Smooth muscle cell (in vitro differentiated cells): ENCODE data around the gene ADAMTS14. TPM values are rescaled to one million over a fixed set of nuclear protein-coding genes. Genes with fewer than 3 reads are reported as not detected.

Experiments
- DNase-seq: peaks from one replicate; lab custom pipeline; 2025; ENCODE audit not compliant: unreplicated experiment; lab: John Stamatoyannopoulos, UW
- H2AFZ ChIP-seq: fragments of 200-600 bp; sonication (generic); 2 replicates; pipeline ENCODE4 v1.6.0; 2016; ENCODE audit warnings: antibody characterized with exemption, low read depth, mild to moderate bottlenecking
- H3F3A ChIP-seq: fragments of 200-600 bp; sonication (generic); 2 replicates; pipeline ENCODE4 v1.6.0; 2017; ENCODE audit warnings: antibody characterized with exemption, low read depth
- H3K27ac ChIP-seq: fragments of 200-600 bp; sonication (generic); 2 replicates; pipeline ENCODE4 v1.5.1; 2016; ENCODE audit warnings: low read depth, mild to moderate bottlenecking
- H3K27me3 ChIP-seq: fragments of 200-600 bp; sonication (generic); 2 replicates; pipeline ENCODE4 v1.6.1; 2016; ENCODE audit warnings: low read depth, mild to moderate bottlenecking
- H3K36me3 ChIP-seq: fragments of 200-600 bp; sonication (generic); 2 replicates; pipeline ENCODE4 v1.5.1; 2016; ENCODE audit warnings: low read depth
- H3K4me1 ChIP-seq: fragments of 200-600 bp; sonication (generic); 2 replicates; pipeline ENCODE4 v1.5.1; 2016; ENCODE audit warnings: low read depth
- H3K4me2 ChIP-seq: fragments of 200-600 bp; sonication (generic); 2 replicates; pipeline ENCODE4 v1.6.0; 2016; ENCODE audit warnings: mild to moderate bottlenecking
- H3K4me3 ChIP-seq: fragments of 200-600 bp; sonication (generic); 2 replicates; pipeline ENCODE4 v1.5.1; 2016; ENCODE audit warnings: mild to moderate bottlenecking
- H3K79me2 ChIP-seq: fragments of 200-600 bp; sonication (generic); 2 replicates; pipeline ENCODE4 v1.6.0; 2016; ENCODE audit warnings: low read depth, mild to moderate bottlenecking
- H3K9ac ChIP-seq: fragments of 200-600 bp; sonication (generic); 2 replicates; pipeline ENCODE4 v1.6.0; 2016; ENCODE audit warnings: low read depth
- H3K9me3 ChIP-seq: fragments of 200-600 bp; sonication (generic); replicated peaks from 2 replicates; pipeline ENCODE4 v1.5.1; 2016; ENCODE audit warnings: low read depth
- H4K20me1 ChIP-seq: fragments of 200-600 bp; sonication (generic); 2 replicates; pipeline ENCODE4 v1.6.0; 2016; ENCODE audit warnings: low read depth
- WGBS: methylation state at CpG from one replicate; pipeline ENCODE4 v1.1.7; 2016; ENCODE audit warnings: low lambda C conversion rate; 5-methylcytosine and 5-hydroxymethylcytosine counted together
- polyA plus RNA-seq: library from polyadenylated mRNA; unstranded; fragments of >200 nt; fragmentation: Nextera tagmentation; extraction: Ambion mirVana; gene quantifications from 2 replicates; pipeline ENCODE4 v1.2.1, GENCODE V29; 2016
- total RNA-seq: library from RNA; depleted of rRNA; stranded (reverse); fragments of >200 nt; gene quantifications from 2 replicates; pipeline ENCODE4 v1.2.3, GENCODE V29; 2014
- TF ChIP-seq, protein P1 (sequence below): fragments of 200-600 bp; sonication (generic); IDR thresholded peaks from 2 replicates; pipeline ENCODE4 v1.5.1; 2017; ENCODE audit warnings: borderline replicate concordance, mild to moderate bottlenecking, antibody characterized with exemption; ENCODE audit not compliant: insufficient read depth, poor library complexity, severe bottlenecking

Gene ADAMTS14
- total and polyA plus RNA-seq, 2 experiments from 2014 or later, result 6.3 to 10.1 TPM

DNA sequence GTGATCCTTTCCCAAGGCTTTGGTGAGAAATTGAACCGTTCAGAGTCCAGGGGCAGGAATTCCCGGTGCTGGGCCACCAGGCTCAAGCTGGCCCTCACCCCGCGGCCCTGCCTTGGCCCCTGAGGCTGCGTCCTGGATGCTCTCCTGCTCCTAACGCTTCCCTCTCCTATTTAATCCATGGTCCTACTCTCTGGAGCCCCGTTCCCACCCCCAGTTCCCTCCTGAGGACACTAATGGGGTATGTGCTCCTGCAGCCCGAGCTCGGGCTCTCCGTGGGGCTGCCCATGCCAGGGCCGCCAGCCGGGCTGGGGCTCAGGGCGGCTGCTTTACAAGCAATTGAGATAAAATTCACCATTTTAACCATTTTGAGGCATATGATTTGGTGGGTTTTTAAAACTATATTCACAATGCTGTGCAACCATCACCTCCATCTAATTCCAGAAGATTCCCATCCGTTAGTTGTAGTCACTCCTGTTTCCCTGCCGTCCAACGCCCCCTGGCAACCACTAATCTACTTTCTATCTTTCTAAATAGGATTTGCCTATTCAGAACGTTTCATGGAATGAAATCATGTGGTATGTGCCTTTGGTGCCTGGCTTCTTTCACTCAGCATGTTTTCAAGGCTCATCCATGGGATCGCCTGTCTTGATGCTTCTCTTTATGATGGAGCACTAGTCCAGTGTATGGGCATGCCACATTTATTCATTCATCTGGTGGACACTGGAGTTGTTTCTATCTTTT is 33.0 kb downstream of the ADAMTS14 start:
- TF ChIP-seq, protein P1, sequence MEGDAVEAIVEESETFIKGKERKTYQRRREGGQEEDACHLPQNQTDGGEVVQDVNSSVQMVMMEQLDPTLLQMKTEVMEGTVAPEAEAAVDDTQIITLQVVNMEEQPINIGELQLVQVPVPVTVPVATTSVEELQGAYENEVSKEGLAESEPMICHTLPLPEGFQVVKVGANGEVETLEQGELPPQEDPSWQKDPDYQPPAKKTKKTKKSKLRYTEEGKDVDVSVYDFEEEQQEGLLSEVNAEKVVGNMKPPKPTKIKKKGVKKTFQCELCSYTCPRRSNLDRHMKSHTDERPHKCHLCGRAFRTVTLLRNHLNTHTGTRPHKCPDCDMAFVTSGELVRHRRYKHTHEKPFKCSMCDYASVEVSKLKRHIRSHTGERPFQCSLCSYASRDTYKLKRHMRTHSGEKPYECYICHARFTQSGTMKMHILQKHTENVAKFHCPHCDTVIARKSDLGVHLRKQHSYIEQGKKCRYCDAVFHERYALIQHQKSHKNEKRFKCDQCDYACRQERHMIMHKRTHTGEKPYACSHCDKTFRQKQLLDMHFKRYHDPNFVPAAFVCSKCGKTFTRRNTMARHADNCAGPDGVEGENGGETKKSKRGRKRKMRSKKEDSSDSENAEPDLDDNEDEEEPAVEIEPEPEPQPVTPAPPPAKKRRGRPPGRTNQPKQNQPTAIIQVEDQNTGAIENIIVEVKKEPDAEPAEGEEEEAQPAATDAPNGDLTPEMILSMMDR, result no peak
- H3K27ac ChIP-seq, result no peak overlapping the region
- no peaks in the 10 kb centered on the region for H3K27me3 ChIP-seq
- H3K9me3 ChIP-seq, result no peaks in the 10 kb centered on the region
- H3K36me3 ChIP-seq, result no peaks in the 10 kb centered on the region
- H4K20me1 ChIP-seq, result no peaks in the 10 kb centered on the region
- no peak overlapping the region for H2AFZ ChIP-seq
- DNase-seq, result no peak
- H3K4me3 ChIP-seq, result no peak overlapping the region
- H3F3A ChIP-seq, result no peaks in the 10 kb centered on the region
- H3K79me2 ChIP-seq, result no peaks in the 10 kb centered on the region
- WGBS, result 90% methylated on average over 17 of the region's 18 CpGs
- H3K4me1 ChIP-seq, result no peaks in the 10 kb centered on the region
- H3K4me2 ChIP-seq, result no peak overlapping the region
- no peak overlapping the region for H3K9ac ChIP-seq

DNA sequence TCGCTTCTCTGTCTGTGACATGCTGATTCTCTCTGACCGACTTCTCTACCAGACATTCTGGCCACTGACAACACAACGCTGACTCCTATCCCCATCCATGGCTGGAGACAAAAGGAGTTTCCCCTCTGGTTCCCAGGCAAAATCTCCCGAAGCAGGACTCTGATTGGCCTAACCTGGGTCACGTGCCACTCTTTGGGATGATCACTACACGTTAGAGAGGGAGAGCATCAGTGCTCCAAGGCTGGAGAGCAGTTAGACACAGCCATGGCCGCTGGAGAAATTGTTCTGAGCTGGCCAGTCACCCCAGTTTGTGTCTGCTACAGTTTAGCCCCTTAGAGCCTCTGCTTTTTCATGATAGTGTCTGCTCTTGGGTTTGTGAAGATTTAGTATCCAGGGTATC is 38.9 kb downstream of the ADAMTS14 start:
- Histone ChIP-seq H3F3A (no peaks in the 10 kb centered on the region), H3K27me3 (no peaks in the 10 kb centered on the region), H3K79me2 (no peaks in the 10 kb centered on the region), H4K20me1 (no peaks in the 10 kb centered on the region), H3K9me3 (no peaks in the 10 kb centered on the region), H3K9ac (no peak overlapping the region), H3K27ac (no peak overlapping the region), H3K4me2 (no peak overlapping the region), H3K4me1 (peaks cover 6% of the 10 kb centered on the region), H3K4me3 (no peak overlapping the region), H2AFZ (no peak overlapping the region), H3K36me3 (no peaks in the 10 kb centered on the region)
- 92% methylated on average over 7 of the region's 7 CpGs for WGBS
- DNase-seq, result no peak
- TF ChIP-seq, protein P1, result no peak

DNA sequence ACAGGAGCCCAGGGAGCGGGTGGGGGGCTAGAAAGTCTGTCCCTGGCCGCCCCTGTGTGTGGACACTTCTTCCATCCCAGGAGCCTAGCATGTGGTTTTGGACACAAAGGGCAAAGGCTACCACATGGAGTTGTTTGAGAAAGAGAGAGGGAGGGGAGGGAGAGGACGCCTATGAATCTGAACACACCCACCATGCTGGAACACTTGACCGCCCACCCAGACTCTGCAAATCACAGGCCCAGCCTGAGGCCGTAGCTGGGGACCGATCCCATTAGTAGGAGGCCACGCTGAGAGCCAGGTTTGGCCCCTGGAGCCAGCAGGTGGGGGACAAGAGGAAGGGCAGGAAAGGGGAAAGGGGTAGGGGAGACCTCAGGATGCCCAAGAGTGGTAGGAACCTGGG is 39.6 kb downstream of the ADAMTS14 start:
- no peaks in the 10 kb centered on the region for H4K20me1 ChIP-seq
- H3K4me2 ChIP-seq, result no peak overlapping the region
- TF ChIP-seq, protein P1, result no peak
- peaks cover 7% of the 10 kb centered on the region for H3K4me1 ChIP-seq
- H3K79me2 ChIP-seq, result no peaks in the 10 kb centered on the region
- no peaks in the 10 kb centered on the region for H3F3A ChIP-seq
- no peak overlapping the region for H3K27ac ChIP-seq
- H3K9ac ChIP-seq, result no peak overlapping the region
- H3K4me3 ChIP-seq, result no peak overlapping the region
- no peak for DNase-seq
- no peak overlapping the region for H2AFZ ChIP-seq
- 91% methylated on average over 7 of the region's 7 CpGs for WGBS
- no peaks in the 10 kb centered on the region for H3K36me3 ChIP-seq
- no peaks in the 10 kb centered on the region for H3K27me3 ChIP-seq
- no peaks in the 10 kb centered on the region for H3K9me3 ChIP-seq

DNA sequence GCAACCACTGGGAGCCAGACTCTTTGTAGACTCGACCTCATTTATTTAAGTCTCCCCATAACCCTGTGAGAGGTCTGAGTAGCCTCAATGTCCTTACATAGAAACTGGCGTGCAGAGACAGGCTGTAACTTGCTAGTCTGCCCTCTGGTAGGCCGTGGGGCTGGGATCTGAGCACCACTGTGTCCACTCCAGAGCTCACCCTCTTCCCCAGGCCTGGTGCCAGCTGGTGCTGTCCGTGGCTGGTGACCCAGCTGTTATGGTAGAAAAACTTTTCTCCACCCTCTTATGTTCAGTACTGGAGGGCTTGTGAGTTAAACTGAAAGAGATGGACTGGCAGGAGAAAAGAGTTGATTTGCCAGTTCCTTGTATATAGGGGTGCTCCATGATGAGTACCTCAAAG is 41.9 kb downstream of the ADAMTS14 start:
- Histone ChIP-seq H3K4me2 (no peak overlapping the region), H2AFZ (no peak overlapping the region), H3K27ac (no peak overlapping the region), H4K20me1 (no peaks in the 10 kb centered on the region), H3K9me3 (no peaks in the 10 kb centered on the region), H3K36me3 (no peaks in the 10 kb centered on the region), H3K4me1 (peaks cover 7% of the 10 kb centered on the region), H3K4me3 (no peak overlapping the region), H3K9ac (no peak overlapping the region), H3K79me2 (no peaks in the 10 kb centered on the region), H3F3A (no peaks in the 10 kb centered on the region), H3K27me3 (no peaks in the 10 kb centered on the region)
- TF ChIP-seq, protein P1, result no peak
- no peak for DNase-seq
- WGBS, result 86% methylated on average over 4 of the region's 4 CpGs
